ENCODE data around the gene AURKB.
A peak's percentile ranks its signal among the peaks of the same experiment; 100 is the strongest.
"Not testable (repeated sequence)": the region's sequence is repeated elsewhere in the genome, so short reads cannot be mapped to it uniquely, and the experiment has no call there.

The AURKB gene

DNA sequence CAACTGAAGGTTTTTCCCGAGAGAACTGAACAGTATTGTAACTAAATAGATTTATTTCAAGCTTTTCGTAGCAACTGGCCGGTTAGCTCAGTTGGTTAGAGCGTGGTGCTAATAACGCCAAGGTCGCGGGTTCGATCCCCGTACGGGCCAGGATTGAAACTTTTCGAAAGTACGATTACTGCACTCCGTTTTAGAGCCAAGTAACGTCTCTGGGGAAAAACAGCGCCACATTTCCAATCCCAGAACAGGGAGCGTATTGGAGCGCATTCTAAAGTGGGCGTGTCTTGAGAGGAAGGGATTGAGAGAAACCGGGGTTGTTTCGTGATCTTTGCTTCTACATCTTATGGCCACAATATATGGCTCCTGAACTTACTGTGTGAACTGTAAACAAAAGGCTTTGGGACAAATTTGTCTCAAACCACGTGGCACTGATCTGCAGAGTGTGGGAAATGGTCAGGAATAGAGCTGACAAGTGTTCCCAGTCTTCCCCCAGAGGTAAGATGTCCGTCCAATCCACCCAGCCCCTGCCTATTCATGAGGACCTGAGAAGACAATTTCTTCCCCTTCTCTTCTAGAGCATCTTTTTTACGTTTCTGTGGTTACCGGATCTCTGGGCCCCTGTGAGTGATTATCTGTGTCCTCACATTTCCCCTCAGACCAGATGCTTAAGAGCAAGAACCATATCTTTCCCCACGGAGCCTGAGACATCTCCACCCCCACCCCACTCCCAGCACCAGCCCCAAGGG lies 22.7 kb downstream of the AURKB start:
- peak; percentile 90 for DNase-seq (ENCODE audit: low spot score)

DNA sequence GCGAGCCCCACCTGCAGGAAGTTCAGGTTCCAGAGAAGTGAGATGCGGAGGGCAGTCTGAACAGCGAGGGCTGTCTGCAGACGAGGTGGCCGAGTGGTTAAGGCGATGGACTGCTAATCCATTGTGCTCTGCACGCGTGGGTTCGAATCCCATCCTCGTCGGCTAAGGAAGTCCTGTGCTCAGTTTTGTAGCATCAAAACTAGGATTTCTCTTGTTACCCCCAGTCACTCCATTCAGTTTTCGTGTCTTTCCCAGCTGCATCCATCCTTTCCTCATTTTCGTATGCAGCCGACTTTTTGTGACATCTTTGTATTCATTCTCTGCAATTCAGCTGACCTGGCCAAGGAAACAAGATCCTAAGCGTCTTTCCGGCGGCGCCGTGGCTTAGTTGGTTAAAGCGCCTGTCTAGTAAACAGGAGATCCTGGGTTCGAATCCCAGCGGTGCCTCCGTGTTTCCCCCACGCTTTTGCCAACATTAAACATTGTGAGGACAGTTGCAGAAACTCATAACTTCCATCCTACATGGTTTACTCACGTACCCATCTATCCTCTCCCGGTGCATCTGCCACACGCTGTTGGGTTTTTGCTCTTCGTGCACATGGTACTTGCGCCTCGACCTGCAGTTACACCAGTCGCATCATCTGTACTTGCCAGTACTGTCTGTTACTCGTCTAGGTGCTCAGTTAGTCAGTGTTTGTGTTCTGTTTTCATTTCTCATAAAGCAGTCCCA lies 23.4 kb downstream of the AURKB start:
- peak; percentile 72 for DNase-seq (ENCODE audit: low spot score)

DNA sequence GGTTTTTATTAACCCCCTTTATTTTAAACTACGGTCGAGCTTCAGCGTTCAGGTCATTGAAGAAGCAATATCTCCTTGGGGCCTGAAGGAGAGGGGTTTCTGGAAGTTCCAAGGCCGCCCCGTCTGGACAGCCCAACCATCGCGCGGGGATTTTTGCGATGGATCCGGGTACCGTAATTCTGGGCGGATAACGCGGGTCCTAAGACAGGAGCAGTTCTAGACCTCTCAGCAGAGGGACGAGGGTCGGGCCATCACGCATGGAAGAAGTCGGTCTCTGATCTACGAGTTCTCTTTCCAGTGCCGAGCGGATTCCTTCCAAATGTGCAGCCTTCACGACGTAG lies 24.0 kb downstream of the AURKB start:
- no peak for DNase-seq (ENCODE audit: low spot score)

DNA sequence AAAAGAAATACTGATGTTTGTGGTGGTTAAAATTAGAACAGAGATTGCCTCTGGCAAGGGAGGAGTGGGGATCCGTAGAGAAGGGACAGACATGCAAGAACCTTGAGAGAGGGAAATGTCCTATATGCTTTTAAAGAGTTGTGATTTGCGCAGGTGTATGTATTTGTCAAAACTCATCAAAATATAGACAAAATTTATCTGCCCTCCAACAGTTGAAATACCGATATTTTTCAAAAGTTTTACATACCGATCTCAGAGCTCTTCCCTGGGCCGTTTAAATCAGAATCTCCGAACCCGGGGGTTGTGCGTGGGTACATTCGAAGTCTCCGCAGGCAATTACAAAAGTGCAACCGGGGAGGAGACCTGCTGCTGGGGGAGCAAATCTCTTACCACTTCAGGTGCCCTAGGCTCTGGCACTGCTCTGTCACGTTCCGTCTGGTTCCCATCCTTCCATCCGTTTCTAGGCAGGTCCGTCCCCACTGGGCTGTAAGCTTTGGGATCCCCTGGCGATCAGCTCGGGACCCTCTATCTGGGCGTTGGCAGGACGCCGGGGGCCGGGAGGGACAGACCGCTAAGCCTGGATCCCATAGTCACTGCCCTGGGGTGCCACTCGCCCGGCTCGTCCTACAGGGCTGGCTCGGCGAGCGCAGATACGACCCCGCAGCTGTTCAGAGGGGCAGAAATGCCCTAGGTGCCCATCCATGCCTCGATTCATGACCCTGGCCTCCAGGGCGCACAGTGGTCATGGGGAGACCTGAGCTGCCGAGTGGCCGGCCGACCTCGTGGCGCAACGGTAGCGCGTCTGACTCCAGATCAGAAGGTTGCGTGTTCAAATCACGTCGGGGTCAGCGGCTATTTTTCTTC lies 24.6 kb downstream of the AURKB start:
- peak; percentile 69 for DNase-seq (ENCODE audit: low spot score)

DNA sequence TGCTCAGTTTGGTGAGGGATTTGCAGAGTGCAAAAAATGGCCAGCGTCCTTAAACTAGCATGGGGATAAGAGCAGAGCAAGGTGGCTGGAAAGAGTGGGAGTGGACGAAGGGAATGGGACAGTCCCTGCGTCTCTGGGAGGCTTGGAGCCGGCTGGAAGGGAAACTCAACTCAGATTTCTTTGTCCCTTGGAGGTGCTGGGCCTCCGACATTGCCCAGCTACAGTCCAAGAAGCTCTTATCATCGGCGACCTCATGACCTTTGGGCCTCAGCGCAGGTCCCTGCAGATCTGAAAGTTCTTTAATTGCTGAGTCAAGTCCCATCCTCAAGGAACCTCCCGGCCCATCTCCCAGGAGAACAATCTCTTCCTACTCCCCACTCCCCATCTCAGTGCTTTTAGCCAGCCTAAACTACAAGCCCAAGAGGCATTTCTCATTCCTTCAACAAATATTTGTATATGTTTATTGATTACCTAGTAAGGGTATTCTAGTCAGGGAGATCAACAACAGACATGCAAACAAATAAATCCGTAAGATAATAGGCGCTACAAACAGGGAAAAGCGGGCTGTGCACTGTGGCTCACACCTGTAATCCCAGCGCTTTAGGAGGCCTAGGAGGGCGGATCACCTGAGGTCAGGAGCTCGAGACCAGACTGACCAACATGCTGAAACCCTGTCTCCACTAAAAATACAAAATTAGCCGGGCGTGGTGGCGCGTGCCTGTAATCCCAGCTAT lies 33.2 kb downstream of the AURKB start:
- DNase-seq (ENCODE audit: low spot score) = no peak

GRCh38 chr17:8176197-8176940 lies 34.0 kb downstream of the AURKB start, which contains the start of gene TMEM107:
Gene TMEM107, minus strand, starts transcription at chr17:8176380. Its CDS starts 94 bp downstream, at chr17:8176286.
- peak; percentile 84 for DNase-seq (ENCODE audit: low spot score)

DNA sequence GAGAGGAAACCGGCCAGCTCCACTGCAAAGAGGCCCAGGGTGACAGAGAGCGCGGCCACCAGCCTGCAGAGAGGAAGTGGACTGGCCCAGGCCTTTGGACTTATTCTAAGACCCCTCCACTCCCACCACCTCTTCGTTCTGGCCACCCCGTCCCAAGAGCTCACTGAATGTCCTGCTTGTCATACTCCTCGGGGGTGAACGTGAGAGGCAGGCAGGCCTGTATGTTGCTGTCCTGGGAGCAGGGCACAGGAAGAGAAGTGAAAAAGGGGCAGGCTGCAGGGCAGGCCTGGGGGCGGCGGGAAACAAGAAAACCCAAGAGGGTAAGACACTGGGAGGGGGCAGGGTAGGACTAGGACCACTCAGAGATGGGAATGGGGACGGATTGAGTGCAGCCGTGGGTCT lies 34.6 kb downstream of the AURKB start:
- DNase-seq (ENCODE audit: low spot score) = no peak

- no peak for DNase-seq (ENCODE audit: low spot score)
Measured at GRCh38 chr17:8173871-8174322, 36.5 kb downstream of the AURKB start.

GRCh38 chr17:8173056-8173870 lies 37.1 kb downstream of the AURKB start:
- peak; percentile 84 for DNase-seq (ENCODE audit: low spot score)

DNA sequence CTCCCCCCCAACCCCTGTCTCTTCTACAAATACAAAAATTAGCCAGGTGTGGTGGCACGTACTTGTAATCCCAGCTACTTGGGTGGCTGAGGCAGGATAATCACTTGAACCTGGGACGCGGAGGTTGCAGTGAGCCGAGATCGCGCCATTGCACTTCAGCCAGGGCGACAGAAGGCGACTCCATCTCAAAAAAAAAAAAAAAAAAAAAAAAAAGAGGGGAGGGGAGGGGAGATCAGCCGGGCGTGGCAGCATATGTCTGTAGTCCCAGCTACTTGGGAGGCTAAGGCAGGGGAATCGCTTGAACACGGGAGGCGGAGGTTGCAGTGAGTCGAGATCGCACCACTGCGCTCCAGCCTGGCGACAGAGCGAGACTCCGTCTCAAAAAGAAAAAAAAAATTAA lies 40.2 kb downstream of the AURKB start:
- DNase-seq (ENCODE audit: low spot score) = not testable (repeated sequence)

DNA sequence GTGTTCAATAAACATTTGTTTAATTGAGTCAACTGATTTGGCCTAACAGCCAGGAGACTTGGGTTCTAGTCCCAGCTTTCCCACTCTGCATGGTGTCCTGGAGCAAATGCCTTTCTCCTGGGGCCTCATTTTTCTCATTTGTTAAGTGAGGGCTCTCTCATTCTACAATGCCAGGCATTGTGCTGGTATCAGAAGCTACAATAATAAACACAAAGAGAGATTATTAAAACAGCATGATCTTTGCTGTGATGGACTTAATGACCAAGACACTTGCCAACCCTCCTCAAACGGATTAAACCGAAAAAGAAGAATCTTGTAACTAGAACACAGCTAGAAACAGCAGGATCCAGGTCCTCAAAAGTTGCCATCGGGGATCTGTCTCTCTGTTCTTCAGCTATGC lies 42.8 kb downstream of the AURKB start:
- DNase-seq (ENCODE audit: low spot score) = no peak

GRCh38 chr17:8166731-8167130 lies 43.6 kb downstream of the AURKB start:
- no peak for DNase-seq (ENCODE audit: low spot score)

GRCh38 chr17:8164815-8165131 lies 45.6 kb downstream of the AURKB start:
- no peak for DNase-seq (ENCODE audit: low spot score)

DNA sequence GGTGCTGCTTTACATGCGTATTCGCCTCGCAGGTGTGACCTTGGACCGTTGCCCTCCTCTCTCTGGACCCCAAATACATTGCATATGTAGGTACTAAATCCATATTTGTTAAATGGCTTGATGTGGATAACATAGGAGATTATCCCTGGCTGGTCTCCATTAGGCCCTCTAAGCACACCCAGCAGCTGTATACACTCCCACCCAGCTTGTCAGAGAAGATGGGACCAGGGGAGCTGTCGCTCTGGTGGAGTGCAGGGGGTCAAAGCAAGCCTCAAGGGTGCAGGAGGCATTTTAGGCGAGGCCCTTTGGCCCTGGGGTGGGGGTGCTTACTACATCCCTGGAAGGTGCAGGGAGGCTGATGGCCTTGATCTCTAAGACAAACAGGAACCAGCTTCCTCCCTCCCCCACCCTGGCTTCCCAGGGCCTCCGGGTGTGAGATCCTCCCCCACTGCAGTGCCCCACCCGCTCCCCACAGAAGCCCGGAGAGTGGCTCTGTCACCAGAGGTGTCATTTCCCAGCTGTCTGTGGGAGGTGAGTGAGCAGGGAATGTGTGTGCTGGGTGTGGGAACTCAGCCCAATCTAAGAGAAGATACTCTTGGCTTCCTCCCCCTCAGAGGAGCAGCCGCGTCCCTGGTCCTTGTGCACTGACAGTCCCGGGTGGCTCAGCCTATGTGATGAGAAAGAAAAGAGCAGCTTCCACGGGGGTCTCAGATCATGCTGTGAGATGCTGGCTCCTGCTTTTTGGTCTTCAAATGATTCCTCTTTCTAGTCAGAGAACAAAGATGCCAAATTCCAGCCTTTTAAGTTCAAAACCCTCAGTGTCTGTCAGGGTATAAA lies 46.2 kb downstream of the AURKB start:
- DNase-seq (ENCODE audit: low spot score) = peak; percentile 55

GRCh38 chr17:8162997-8163977 lies 47.1 kb downstream of the AURKB start:
- DNase-seq (ENCODE audit: low spot score) = no peak

DNA sequence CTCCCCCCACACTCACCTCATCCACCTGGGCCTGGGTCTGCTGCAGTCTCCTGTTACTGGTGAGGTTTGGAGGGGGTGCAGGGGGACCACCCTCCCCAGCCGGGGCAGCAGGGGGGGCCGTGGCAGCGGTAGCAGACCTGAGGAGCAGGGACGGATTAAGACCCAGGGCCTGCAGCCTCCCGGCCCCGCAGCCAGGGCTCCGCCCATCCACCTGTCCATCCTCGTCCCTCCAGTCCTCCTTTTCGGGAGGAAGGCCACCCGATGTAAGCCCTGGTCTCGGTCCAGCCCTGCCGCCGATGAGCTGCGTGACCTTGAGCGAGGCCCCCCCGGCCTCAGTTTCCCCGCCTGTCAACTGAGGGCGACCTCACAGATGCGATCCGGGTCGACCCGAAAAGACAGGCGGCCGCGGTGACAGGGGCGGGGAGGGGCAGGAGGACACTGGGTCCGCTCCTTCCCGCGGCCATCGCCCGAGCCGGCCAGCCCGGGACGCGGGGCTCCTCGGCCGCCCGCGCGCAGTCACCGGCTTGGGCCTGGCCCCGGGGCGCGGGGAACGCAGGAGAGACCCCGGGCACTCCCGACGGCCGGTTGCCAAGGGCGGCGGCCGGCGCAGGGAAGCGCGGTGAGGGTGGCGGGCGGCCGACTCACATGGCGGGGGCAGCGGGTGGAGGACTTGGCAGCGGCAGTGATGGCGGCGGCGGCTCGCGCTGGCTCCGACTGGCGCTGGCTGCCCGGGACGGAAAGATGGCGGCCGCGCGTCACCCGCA lies 48.0 kb downstream of the AURKB start, which contains the start of gene VAMP2:
TSS of gene VAMP2 (minus strand) at position 716 of the 764 bp plus-strand sequence. CDS start at position 647, 69 bp downstream.
- peak; percentile 83 for DNase-seq (ENCODE audit: low spot score)

Data from AG08396 (cell line).